Stimulated activated CD4-positive, alpha-beta T cell treated with anti-CD3 and anti-CD28 coated beads, Interleukin-15, amount 100 ng/mL, for 24 hours (primary cell): ENCODE measurements around the gene HRCT1.
A peak's percentile ranks its signal among the peaks of the same experiment; 100 is the strongest.

ENCODE experiments used
- DNase-seq: peaks from one replicate; pipeline ENCODE4 v3.0.0-alpha.2; 2020

Gene HRCT1

DNA sequence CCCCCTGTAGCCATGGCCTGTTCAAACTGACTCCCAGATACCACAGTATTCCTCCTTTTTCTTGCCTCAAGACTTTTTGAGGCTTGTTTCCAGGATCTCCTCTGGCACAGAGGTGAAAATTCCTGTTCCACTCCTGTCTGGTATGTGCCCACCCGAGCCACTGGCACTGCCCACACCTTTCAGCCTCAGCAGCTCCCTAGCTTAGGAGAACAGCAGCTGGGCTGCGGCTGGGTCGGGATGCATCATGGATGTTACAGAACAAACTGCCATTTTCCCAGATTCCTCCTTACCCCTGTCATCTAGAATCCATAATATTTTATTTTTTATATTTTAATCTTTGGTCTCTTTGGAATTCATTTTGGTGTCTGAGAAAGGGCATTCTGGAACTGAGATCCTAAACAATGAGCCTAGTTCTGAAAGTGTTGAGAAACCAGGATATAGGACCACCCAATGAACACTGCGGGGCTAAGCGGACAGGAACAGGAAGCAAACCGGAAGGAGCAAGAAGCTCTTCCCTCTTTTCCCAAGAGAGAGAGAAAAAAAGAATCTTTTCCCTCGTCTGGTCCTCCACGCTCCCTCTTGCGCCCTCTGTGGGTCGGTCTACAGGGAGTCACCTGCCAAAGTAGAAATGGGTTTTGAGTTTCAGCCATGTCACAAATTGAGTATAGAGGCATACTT, 39.5 kb downstream of the HRCT1 start:
- DNase-seq = peak; percentile 82

DNA sequence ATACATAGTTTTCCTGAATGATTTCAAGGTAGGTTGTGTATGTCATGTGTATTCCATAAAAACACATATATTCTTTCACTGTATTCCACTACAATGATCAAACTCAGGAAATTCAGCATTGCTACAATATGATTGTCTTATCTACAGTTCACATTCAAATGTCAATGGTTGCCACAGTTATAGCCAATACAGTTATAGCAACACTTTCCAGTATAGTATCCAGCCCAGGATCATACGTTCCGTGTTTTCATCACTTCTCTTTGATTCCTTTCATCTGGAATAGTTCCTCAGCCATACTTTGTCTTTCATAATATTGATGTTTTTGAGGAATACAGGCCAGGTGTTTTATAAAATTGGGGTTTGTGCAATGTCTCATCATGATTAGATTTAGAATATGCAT, 42.4 kb downstream of the HRCT1 start:
- no peak for DNase-seq

DNA sequence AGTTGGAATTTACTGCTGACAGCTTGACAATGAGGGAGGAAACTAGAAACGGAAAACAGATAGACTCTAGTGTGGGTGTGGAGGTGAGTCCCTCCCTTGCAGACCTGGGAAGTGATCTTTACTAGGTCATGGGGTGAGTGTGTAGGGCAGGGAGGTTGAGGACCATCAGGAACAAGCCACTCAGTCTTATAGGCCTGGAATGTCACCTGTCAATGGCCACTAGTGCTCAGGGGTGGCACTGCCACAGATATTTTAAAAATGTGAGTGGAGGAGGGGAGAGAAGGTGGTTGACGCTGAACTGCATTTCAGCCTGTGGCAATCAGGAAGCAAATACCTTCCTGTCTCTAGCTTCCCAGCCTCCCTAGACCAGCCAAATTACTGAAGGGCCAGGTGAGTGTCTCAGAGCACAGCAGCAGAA, 42.9 kb downstream of the HRCT1 start:
- no peak for DNase-seq

DNA sequence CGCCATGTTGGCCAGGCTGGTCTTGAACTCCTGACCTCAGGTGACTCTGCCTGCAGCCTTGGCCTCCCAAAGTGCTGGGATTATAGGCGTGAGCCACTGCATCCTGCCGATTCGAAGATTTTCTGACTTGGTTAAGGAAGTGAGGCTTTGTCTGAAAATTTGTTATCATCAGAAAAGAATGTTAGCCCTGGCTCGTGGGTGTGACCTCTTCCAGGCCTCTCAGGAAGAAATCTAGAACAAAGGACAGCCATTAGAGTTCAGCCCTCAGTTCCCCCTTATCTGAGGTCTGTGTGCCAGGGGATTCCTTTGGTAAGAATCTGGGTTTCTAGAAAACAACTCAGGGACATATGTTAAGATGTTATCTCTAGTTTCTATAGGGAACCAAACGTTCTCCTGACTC, 45.7 kb downstream of the HRCT1 start:
- no peak for DNase-seq

DNA sequence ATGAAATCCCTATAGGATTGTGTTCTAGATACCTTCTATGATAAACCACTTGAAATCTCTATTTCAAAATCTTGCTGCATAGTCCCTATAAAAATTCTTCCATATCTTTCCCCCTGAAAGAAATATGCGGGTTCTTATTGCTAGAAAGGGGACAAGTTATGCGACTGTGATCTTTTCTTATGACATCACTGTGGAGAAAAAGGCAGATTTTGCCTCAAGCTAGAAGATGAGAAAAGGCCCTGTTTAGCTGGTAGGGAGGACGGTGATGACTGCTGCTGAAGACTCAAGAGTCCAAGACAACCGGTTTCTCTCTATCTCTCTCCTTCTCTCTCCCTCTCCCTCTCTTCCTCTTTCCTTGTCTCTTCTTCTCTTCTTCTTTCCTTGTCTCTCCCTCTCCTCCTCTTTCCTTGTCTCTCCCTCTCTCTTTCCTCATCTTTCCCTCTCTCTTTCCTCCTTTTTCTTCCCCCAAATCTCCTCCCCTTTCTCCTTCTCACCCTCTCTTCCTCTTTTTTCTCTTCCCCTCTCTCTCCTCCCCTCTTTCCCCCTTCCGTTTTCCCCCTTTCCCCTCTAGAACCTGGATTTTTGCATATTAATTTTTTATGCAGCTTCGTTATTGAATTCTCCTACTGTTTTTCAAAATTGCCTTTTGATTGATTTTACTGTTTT, 46.7 kb downstream of the HRCT1 start:
- no peak for DNase-seq

DNA sequence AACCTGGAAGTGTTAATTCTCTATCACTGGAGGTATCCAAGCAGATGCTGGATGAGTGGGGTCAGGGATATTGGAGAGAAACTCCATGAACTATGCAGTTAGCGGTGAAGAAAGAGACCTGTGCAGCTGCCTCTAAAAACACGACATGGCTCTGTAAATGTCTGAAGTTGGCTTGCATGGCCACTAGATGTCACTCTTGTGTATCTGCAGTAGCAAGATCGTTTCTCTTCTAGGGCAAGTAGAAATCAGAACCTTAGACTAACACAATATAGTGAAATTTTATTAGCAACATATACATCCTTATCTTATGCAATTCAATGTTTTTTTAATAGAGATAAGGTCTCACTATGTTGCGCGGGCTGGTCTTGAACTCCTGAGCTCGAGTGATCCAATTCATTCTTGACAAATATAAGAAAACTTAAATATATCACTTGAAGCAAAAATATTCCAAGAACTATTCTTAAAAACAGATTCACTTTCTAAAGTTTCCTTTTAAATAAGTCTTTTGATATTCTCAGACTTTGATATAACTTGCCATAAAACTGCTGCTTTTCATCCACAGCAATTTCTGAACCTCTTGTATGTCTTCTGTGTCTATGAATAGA, 49.0 kb downstream of the HRCT1 start:
- DNase-seq = peak; percentile 57

DNA sequence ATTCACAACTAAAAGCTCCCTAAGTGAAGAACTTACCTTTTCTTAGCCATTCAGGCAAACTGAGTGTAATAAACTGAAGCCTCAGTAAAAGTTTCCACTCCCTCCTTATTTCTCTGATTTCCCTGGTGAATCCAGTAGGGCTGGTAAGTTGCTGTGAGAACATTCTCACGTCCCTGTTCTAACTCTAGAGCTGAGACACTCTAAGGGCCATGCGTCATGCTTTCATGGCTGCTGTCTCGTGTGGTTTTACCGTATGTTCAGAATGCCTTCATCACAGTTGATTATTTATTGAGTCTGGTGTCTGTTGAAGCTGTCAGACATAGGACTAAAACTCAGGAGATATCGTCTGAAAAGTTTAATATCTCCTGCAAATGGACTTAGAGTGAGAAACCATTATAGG, 50.6 kb downstream of the HRCT1 start:
- DNase-seq = no peak
